ENCODE measurements around the gene OXGR1.

- no peak for TF ChIP-seq CTCF (IDR thresholded peaks at IDR 0.05; ENCODE audit: insufficient read depth, low read length)
- no peak for TF ChIP-seq SPI1 (IDR thresholded peaks at IDR 0.05; ENCODE audit: borderline replicate concordance, low read depth)
Measured at GRCh38 chr13:96960379-96960778, 33.9 kb downstream of the OXGR1 start.

All from HL-60 (cell line).